ENCODE results near the gene UNC5C.

DNA sequence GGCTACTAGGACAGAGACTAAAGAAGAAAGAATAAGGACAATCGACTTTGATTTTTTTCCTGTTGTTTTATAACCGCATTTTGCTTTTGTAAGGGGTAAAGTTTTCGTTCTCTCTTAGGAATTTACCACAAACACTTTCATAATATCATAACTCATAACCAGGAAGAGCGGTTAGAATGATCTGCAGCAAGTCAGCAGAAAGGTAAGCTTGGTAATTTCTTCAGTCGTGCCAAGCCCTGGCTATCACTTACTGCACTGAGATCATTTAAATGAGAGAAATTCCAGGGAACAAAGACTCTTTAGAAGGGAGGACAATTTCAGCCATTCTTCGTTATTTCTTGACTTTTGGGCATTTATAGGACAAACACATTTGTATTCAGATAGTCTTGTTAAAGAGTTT lies 258.1 kb downstream of the UNC5C start:
- TF ChIP-seq, protein P1, sequence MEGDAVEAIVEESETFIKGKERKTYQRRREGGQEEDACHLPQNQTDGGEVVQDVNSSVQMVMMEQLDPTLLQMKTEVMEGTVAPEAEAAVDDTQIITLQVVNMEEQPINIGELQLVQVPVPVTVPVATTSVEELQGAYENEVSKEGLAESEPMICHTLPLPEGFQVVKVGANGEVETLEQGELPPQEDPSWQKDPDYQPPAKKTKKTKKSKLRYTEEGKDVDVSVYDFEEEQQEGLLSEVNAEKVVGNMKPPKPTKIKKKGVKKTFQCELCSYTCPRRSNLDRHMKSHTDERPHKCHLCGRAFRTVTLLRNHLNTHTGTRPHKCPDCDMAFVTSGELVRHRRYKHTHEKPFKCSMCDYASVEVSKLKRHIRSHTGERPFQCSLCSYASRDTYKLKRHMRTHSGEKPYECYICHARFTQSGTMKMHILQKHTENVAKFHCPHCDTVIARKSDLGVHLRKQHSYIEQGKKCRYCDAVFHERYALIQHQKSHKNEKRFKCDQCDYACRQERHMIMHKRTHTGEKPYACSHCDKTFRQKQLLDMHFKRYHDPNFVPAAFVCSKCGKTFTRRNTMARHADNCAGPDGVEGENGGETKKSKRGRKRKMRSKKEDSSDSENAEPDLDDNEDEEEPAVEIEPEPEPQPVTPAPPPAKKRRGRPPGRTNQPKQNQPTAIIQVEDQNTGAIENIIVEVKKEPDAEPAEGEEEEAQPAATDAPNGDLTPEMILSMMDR (conservative IDR thresholded peaks at IDR 0.05; ENCODE audit: low read depth, low read length) = no peak
- no peak for TF ChIP-seq EZH2 (IDR thresholded peaks at IDR 0.05; ENCODE audit: borderline replicate concordance, low read depth, low read length, poor library complexity, severe bottlenecking)
